Sciatic nerve (tissue), 2 donors: ENCODE measurements around the gene HOMER2. TPM values are rescaled to one million over a fixed set of nuclear protein-coding genes. Genes with fewer than 3 reads are reported as not detected.
"Not testable (repeated sequence)": the region's sequence is repeated elsewhere in the genome, so short reads cannot be mapped to it uniquely, and the experiment has no call there.

Experiments
- ATAC-seq: fragments of 200-7000 bp; cut with Tn5 transposase; one replicate; pipeline ENCODE4 v1.9.1; 2020; ENCODE audit warnings: mild to moderate bottlenecking, moderate library complexity
- DNase-seq: peaks from one replicate; pipeline ENCODE4 v3.0.0-alpha.2; 2020; ENCODE audit warnings: low spot score
- intact Hi-C: fragments of 100-400 bp; cut with DNase I; formaldehyde crosslinking; loops from one replicate; pipeline ENCODE4 v1.14.2; 2022
- total RNA-seq: library from RNA; stranded (reverse); fragmentation: NEBNext Ultra II Directional; extraction: Animal tissue kit (Norgen Biotek cat#: 25700); gene quantifications from one replicate; pipeline ENCODE4 v1.2.1, GENCODE V29; 2021
- donor health status: DM: no; HTN: no; CAD: no.
- donor health status: DM: no; HTN: no; CAD: no.

The HOMER2 gene
- total RNA-seq, 1 donor from 2014 or later = 13.2 TPM

DNA sequence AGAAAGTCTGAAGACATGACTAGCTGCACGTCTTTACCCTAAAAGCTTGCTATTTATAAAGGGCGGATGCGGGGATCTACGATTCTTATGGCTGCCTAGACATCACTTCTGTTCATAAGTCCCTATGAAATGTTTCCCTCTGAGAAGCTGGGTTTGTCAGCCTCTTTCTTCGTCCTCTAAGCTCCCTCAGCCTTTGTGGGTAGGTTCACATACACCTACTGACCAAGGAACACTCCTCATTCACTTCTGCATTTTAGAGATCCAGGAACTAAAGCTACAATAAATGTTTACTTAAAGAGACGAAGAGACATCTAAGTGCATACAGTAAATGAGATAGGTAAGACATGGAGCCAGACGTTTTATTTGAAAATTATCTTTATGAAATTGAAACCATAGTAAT lies 16.8 kb upstream of the HOMER2 start:
- no peak for ATAC-seq
- intact Hi-C loops = no loop called here
- no peak for DNase-seq

DNA sequence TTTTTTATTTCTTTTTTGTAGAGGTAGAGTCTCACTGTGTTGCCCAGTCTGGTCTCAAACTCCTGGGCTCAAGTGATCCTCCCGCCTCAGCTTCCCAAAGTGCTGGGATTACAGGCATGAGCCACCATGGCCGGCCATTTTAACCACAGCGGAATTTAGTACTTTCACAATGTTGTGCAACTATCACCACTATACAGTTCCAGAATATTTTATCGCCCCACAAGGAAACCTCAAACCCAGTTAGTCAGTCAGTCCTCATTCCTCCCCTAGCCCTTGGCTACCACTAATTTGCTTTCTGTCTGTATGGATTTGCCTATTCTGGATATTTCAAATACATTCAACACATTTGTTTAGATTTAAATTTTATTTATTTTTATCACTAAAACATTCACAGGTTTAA lies 15.5 kb upstream of the HOMER2 start:
- intact Hi-C loops = no loop called here
- DNase-seq (no peak), ATAC-seq (no peak)

DNA sequence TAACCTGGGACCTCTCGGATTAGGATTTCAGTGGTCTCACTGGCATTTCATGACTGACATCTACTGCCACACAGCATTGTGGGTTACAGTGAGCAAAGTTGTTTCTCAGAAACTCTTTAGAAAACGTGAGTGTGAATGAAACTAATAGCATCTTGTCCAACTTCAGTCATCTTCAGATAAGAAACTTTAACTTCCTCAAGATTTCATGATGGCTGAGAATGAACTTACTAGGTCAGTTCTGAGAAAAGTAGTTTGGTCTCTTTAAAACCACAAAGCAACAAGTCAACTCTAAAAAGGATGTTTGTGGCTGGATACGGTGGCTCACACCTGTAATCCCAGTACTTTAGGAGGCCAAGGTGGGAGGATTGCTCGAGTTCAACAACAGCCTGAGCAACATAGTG lies 14.2 kb upstream of the HOMER2 start:
- DNase-seq (no peak), ATAC-seq (no peak)
- intact Hi-C loops = no loop called here

DNA sequence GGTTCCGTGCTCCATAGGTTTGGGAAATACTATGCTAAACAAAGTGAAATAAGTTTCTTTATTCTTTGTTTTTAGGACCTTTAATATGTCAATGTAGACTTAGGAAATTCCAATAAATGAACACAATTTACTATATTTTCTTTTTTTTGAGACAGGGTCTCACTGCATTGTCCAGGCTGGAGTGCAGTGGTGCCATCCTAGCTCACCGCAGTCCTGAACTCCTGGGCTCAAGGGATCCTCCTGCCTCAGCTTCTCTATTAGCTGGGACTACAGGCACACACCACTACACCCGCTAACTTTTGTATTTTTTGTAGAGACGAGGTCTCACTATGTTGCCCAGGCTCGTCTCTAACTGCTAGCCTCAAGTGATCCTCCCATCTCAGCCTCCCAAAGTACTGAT lies 12.4 kb upstream of the HOMER2 start:
- ATAC-seq (no peak), DNase-seq (no peak)
- intact Hi-C loops = no loop called here

DNA sequence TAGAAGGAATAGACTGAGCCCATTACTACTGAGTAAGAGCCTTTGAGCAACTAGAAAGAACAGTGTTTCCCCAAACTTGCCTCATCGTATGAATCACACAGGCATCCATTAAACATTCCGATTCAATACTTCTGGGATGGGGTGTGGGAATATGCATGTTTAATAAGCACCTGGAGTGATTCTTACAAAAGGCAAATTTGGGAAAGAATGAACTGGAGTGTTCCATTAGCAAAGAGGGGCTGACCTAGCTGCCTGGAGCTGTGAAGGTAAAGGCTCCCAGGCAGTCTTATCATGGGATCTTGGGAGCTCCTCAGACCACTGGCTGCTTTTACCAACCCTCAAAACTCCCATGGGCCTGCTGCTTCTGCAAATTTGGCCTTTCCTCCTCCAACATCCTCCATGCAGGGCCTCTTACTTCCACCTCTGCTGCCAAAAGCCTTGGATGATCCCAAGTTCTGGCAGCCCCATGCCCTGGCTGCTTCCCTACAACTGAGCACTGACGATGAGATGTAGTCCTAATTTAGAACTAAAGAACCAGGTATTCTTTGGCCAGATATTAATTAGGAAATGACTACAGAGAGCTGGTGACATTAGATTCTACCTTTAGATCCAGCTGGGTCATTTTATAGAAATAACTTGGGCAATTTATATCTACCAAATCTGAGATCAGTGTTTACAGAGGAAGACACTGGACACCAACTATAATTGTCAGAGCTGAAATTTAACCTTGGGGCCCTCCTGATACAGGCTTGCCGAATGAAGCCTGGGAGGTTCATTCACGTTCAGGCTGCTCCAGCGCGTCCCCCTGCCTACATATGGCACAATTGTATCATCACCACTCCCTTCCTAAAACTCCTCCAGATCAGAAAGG lies 11.2 kb upstream of the HOMER2 start:
- no peak for DNase-seq
- ATAC-seq = no peak
- intact Hi-C loops = no loop called here

DNA sequence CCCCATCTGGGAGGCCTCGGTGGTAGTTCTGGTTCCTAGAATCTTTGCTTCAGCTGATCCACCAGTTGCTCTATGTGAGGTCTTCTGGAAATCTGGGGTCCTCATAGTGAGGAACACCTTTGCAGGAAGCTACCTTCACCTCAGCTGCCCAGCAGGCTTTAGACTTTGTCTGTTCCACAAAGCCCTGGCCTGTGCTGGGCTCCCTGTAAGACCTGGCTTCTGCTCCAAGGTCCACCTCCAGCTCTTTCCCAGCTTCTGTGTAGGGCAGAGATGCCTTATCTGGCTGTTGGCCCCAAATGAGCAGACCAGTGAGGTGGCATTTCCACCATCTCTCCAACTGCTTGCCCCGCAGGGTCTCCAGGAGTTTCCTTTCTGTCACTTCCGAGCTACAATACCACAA lies 8.2 kb upstream of the HOMER2 start:
- no peak for ATAC-seq
- intact Hi-C loops = no loop called here
- no peak for DNase-seq

DNA sequence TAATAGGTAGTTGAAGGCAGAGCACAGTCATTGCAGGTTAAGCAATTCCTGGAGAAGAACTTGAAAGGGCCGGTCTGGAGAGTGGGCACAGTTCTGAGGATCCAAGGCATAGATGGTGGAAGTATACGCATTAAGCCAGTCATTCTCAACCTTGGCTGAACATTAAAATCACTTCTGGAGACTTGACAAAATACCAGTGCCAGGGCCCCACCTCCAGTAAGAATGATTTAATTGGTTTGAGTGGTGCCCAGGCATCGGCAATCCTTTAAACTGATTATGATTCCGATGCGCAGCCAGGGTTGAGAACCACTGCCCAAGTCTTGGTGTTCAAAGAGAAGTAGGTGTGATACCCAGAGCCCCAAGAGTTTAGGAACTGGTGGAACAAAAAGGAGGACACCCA lies 6.9 kb upstream of the HOMER2 start:
- intact Hi-C loops = no loop called here
- DNase-seq (no peak), ATAC-seq (no peak)

DNA sequence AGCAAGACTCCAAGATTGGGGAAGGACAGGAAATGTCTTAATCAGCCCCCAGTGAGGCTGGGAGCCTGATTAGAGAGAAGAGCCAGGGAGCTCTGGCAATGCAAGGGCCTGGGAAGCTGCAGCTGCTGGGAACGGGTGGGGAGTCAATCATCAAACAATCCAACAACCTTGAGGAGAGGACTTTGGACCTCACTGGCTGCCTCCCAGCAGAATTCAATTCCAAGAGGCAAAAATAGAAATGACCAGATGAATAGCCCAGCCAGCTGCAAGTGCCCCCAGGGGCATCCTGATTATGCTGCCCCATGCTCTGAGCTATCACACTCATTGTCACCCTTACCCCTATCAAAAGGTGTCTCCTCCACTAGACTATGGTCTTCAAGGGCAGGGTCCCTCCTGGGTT lies 6.1 kb upstream of the HOMER2 start:
- DNase-seq (no peak), ATAC-seq (no peak)
- intact Hi-C loops = no loop called here

DNA sequence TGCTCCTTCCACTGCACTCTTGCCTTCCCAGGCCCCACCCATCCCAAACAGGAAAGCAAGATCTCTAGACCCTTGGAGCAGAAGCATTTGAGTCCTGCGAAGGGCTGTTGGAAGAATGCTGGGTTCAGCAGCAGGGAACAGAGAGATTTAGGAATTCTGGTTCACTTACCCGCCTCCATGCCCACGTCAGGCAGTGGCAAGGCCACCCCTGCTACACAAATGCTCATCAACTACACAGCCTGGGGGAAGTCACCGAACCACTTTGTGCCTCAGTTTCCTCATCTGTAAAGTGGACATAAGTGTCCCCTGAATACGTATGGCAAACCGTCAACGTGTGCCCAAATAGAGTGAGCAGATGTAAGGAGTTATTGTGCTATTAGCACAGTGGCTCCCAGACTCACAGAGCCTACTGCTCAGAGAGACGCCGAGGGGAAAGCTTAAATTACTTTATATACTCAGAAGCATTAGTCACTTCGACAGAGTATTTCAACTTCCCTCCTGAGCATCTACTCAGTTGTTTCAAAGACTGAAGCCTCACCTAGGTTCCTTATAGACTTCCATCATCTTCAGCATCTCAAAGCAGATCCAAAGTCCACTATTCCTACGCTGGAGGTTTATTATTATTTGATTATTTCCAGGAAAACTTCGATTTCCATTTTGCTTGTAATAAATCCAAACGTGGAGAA lies 905 bp downstream of the HOMER2 start:
- intact Hi-C loops = no loop called here
- no peak for DNase-seq
- peak; percentile 29 for ATAC-seq

DNA sequence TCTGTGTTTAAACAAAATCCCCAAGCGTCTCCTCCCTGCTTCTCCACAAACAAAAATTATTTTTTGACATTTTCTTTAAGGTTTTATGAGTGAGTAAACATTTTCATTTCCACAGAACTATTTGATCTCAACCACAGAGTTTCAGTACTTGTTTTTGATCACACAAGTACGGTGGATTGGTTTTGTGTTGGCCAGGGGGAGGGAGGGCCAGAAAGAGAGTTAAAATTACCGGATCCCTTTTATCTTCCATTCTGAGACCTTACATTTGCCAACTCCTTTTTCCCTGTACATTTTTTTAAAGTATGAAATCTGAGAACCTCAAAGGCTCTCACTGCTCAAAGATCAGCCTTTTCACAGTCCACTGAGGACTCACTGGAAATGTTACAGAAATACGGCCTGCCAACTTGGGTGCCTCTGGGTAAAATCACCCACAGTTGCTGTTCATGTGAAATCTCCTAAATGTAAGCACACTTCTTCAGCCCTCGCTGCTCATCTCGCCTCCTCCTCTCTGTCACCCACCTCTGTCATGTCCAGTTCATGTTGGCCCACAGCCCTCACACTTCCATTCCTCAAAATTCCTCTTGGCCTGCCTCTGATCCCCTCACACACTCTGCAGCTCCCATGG lies 1.7 kb downstream of the HOMER2 start:
- ATAC-seq (peak; percentile 33), DNase-seq (no peak)
- intact Hi-C loops = no loop called here

DNA sequence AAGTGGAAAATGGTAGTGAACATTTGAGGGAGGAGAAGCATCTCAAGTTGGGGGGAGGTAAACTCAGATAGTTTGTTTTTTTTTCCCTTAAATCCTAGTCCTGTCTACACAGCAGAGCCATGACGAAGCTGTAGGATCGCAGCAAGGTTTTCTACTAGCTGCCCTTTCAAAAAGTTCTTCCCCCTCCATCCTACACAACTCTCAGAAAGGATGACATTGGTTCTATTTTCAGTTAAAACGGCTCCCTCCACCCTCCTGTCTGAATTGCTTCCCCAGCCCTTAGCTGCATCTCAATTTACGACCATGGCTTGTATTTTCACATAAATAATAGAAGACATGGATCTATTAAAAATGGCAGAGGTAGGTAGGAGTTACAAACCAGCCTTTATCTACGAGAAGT lies 2.2 kb downstream of the HOMER2 start:
- intact Hi-C loops = no loop called here
- DNase-seq = no peak
- no peak for ATAC-seq

DNA sequence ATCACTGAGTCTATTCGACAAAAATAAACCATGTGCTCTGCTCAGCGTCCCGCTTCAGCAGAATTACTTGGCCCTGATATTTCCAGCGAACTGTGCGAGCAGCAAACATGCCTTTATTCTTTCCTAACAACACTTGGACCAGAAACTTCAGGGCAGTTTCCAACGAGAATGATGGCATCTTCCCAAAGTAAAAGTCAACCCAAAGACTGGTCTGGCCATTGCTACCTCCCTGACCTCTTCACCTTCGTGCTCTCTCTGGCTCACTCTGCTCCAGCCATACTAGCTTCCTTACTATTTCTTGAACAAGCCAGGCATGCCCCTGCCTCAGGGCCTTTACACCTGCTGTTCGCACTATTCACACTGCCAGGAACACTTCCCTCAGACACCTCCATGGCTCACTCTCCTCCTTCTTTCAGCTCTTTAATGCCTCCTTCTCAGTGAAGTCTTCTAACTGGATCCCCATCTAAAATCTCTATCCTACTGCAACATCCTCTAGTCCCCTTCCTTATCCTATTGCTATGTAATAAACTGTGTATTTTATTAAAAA lies 6.3 kb downstream of the HOMER2 start:
- intact Hi-C loops = no loop called here
- DNase-seq = no peak
- no peak for ATAC-seq

DNA sequence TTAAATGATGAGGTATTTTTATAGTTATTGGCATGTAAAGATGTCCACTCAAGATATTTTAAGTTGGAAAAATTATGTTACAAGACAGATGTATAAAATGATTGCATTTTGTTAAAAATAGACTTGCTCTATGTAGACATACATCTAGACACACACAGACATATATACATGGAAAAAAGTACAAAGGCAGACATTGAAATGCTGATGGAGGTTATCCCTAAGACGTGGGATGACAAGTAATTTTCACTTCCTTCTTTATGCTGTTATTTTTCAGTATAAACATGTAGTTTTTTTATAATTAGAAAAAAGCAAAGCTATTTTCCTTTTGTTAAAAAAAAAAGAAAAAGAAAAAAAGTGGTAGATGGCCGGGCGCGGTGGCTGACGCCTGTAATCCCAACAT lies 7.2 kb downstream of the HOMER2 start:
- no peak for DNase-seq
- intact Hi-C loops = no loop called here
- no peak for ATAC-seq

DNA sequence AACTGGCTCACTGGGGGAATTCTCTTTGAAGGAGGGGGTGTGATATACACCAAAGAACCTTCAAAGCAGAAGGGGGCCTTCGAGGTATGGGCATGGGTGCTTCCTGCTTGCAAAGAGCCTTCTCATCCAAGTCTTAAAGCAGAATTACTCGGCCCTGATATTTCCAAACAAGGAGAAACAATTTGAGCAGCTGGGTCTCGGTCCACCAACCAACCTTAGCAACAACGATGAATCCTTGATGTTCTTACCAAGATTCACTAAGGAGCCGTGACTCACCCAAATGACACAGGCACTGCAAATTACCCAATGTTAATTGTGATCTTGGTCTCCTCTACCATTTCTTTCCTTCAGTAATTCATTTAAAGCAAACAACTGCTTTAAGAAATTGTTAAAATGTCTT lies 7.7 kb downstream of the HOMER2 start:
- ATAC-seq (no peak), DNase-seq (no peak)
- intact Hi-C loops = no loop called here

DNA sequence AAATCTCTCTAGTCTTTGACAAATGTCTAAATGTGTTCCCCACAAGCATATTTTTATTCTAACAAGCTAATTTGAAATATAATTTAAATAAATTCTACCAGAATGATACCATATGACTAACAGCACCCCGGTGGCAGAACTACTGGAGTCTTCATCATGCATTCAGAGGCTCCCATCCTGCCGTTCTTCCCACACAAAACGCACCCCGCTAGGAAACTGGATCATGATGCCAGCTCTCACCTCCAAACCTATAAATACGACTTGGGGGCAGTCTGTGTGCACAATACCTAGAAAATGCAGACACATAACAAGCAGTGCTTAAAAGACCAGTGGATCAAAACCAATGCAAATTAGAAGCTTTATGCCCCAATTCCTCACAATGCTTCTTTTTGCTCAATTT lies 8.5 kb downstream of the HOMER2 start:
- ATAC-seq (no peak), DNase-seq (no peak)
- intact Hi-C loops = no loop called here

DNA sequence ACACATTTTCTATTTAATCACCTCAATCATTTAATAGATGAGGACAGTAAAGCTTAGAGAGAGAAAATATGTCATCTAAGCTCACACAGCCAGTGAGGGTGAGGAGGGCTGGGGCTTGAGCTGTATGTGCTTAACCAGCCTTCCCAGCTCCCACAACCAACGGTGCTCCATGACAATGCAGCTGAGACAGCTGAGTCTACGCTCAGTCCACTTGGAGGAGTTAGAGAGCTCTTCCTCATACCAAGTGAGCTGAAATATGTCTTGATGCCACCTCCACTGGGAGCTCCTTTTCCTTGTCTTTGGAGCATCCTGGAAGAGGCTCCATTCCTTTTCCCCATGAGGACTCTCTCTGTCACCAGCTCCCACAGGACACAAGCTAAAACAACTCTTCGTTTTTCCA lies 9.3 kb downstream of the HOMER2 start:
- DNase-seq = no peak
- intact Hi-C loops = no loop called here
- no peak for ATAC-seq

DNA sequence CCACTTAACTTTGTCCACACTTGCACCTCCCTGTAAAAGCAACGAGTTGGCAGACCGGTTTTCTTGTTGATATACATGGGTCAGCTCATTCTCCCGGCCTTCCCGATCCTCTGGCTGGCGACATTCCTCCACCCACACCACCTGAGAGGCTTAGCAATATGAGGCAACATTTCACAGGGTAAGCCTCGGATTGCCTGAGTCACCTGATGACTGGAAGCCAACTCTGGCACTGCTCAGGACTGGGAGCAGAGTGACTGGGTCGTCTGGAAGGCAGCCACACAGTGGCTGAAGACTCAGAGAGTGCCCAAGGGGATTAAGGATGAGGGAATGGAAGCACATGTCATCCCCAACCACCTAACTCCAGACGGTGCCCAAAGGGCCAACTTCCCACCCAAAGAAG lies 9.8 kb downstream of the HOMER2 start:
- DNase-seq (no peak), ATAC-seq (no peak)
- intact Hi-C loops = no loop called here

DNA sequence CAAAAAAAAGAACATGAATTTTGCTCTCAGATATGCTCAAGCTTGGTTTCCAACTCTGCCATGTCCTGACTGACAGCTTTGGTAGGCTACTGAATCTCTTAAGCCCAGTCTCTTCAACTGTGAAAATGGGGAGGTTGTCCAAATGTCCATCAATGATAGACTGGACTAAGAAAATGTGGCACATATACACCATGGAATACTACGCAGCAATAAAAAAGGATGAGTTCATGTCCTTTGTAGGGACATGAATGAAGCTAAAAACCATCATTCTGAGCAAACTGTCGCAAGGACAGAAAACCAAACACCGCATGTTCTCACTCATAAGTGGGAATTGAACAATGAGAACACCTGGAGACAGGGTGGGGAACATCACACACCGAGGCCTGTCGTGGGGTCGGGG lies 12.8 kb downstream of the HOMER2 start:
- intact Hi-C loops, ATAC-seq, DNase-seq: not testable (repeated sequence)

DNA sequence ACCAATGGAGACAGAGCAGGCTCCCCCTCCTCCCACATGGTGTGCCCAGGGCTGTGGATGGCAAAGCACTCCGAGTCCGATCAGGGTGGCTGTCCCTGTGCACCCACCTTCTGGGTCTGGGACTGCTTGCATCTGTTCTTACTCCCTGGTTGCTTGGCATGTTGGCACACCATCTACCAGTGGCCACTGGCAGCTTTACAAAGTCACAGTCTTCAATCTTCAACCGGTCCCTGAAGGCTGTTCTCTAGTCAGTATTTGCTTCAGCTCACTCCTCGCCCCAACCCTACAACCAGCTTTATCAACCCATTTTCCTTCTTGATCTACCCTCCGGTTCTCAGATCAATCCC lies 14.8 kb downstream of the HOMER2 start:
- no peak for ATAC-seq
- no peak for DNase-seq
- intact Hi-C loops = no loop called here
